GM18499 (cell line): ENCODE data around the gene SCAMP2.

Experiments used
- ATAC-seq: cut with Tn5 transposase; IDR thresholded peaks from one replicate; pipeline ENCODE4 v1.9.1; 2021; ENCODE audit warnings: moderate number of reproducible peaks; ENCODE audit not compliant: insufficient read depth, unreplicated experiment

Gene SCAMP2

GRCh38 chr15:74840851-74841775, 32.1 kb downstream of the SCAMP2 start:
- no peak for ATAC-seq

GRCh38 chr15:74839526-74840395, 33.4 kb downstream of the SCAMP2 start:
- no peak for ATAC-seq

GRCh38 chr15:74838746-74839525, 34.2 kb downstream of the SCAMP2 start:
- ATAC-seq: no peak

- ATAC-seq: no peak
Observed at GRCh38 chr15:74838137-74838516, 35.0 kb downstream of the SCAMP2 start.

- ATAC-seq: no peak
Observed at GRCh38 chr15:74837482-74838136, 35.6 kb downstream of the SCAMP2 start.

- ATAC-seq: no peak
Observed at GRCh38 chr15:74836846-74837245, 36.3 kb downstream of the SCAMP2 start.

- no peak for ATAC-seq
Observed at GRCh38 chr15:74835312-74835823, 37.8 kb downstream of the SCAMP2 start.

- no peak for ATAC-seq
Observed at GRCh38 chr15:74833376-74834107, 39.6 kb downstream of the SCAMP2 start.

GRCh38 chr15:74832826-74833225, 40.3 kb downstream of the SCAMP2 start:
- no peak for ATAC-seq

GRCh38 chr15:74831813-74832495, 41.2 kb downstream of the SCAMP2 start:
- no peak for ATAC-seq

- ATAC-seq: no peak
Observed at GRCh38 chr15:74830868-74831267, 42.3 kb downstream of the SCAMP2 start.

GRCh38 chr15:74829991-74830390, 43.2 kb downstream of the SCAMP2 start:
- no peak for ATAC-seq

- no peak for ATAC-seq
Observed at GRCh38 chr15:74829486-74829885, 43.7 kb downstream of the SCAMP2 start.

- no peak for ATAC-seq
Observed at GRCh38 chr15:74828835-74829234, 44.3 kb downstream of the SCAMP2 start.

- ATAC-seq: no peak
Observed at GRCh38 chr15:74827614-74828013, 45.6 kb downstream of the SCAMP2 start.

- ATAC-seq: no peak
Observed at GRCh38 chr15:74826921-74827320, 46.2 kb downstream of the SCAMP2 start.

GRCh38 chr15:74826364-74826819, 46.8 kb downstream of the SCAMP2 start, which contains the start of gene CPLX3:
TSS of gene CPLX3 (plus strand) at chr15:74826627. CDS start at chr15:74826704, 77 bp downstream.
- ATAC-seq: no peak

GRCh38 chr15:74825866-74826265, 47.3 kb downstream of the SCAMP2 start:
- no peak for ATAC-seq
